A673 (cell line): Measurements from ENCODE around the gene RNF213. TPM values are rescaled to one million over a fixed set of nuclear protein-coding genes. Genes with fewer than 3 reads are reported as not detected.

Experiments used
- BruUV-seq: library from RNA; stranded (reverse); fragments of 400-500 nt; replicated peaks from 2 replicates; lab custom pipeline; 2021; lab: Mats Ljungman, UMichigan
- CTCF ChIA-PET: fragments of 300-600 bp; sonication (Branson Sonifier 250); formaldehyde crosslinking; loops from one replicate; lab custom pipeline; 2022; ENCODE audit warnings: antibody characterized with exemption; lab: Charles Lee
- POLR2A ChIA-PET: fragments of 300-600 bp; sonication (Branson Sonifier 250); formaldehyde crosslinking; loops from one replicate; lab custom pipeline; 2022; ENCODE audit warnings: antibody characterized with exemption; ENCODE audit not compliant: low non-redundant PET; lab: Charles Lee
- DNase-seq: peaks from one replicate; pipeline ENCODE4 v3.0.0-alpha.2; 2015; ENCODE audit warnings: low spot score
- H3K27ac ChIP-seq: fragments of 200-600 bp; sonication (generic); 2 replicates; pipeline ENCODE4 v1.5.1; 2016; ENCODE audit warnings: mixed run types, low read depth, mild to moderate bottlenecking, mixed read lengths, antibody characterized with exemption, low read length; ENCODE audit not compliant: poor library complexity, severe bottlenecking
- H3K27me3 ChIP-seq: fragments of 200-600 bp; sonication (generic); replicated peaks from 2 replicates; pipeline ENCODE4 v1.6.1; 2017; ENCODE audit warnings: mixed run types, low read depth, mild to moderate bottlenecking, mixed read lengths, antibody characterized with exemption, low read length; ENCODE audit not compliant: insufficient read depth, poor library complexity
- H3K36me3 ChIP-seq: fragments of 200-600 bp; sonication (generic); 2 replicates; pipeline ENCODE4 v1.6.1; 2016; ENCODE audit warnings: mixed run types, mild to moderate bottlenecking, mixed read lengths, antibody characterized with exemption, low read length; ENCODE audit not compliant: insufficient read depth, poor library complexity, severe bottlenecking
- H3K4me1 ChIP-seq: fragments of 200-600 bp; sonication (generic); 2 replicates; pipeline ENCODE4 v1.6.1; 2017; ENCODE audit warnings: mixed run types, mild to moderate bottlenecking, mixed read lengths, antibody characterized with exemption, low read length; ENCODE audit not compliant: insufficient read depth, poor library complexity, severe bottlenecking
- H3K4me3 ChIP-seq: fragments of 200-600 bp; sonication (generic); 2 replicates; pipeline ENCODE4 v1.5.1; 2016; ENCODE audit warnings: low read depth, mixed run types, mild to moderate bottlenecking, mixed read lengths, low read length; ENCODE audit not compliant: poor library complexity, severe bottlenecking
- H3K9me3 ChIP-seq: fragments of 200-600 bp; sonication (generic); 2 replicates; pipeline ENCODE4 v1.6.1; 2016; ENCODE audit warnings: mixed run types, low read depth, mild to moderate bottlenecking, mixed read lengths, antibody characterized with exemption, low read length; ENCODE audit not compliant: poor library complexity, severe bottlenecking
- EZH2 ChIP-seq: fragments of 200-600 bp; sonication (generic); IDR thresholded peaks from 2 replicates; pipeline ENCODE4 v1.6.1; 2017; ENCODE audit warnings: borderline replicate concordance, low read depth, mild to moderate bottlenecking, mixed read lengths, antibody characterized with exemption, low read length; ENCODE audit not compliant: poor library complexity, severe bottlenecking
- intact Hi-C: fragments of 100-400 bp; cut with micrococcal nuclease; formaldehyde crosslinking; loops from one replicate; pipeline ENCODE4 v1.10.0; 2022; ENCODE audit not compliant: unreplicated experiment
- total RNA-seq: library from RNA; stranded (reverse); gene quantifications from 2 replicates; pipeline ENCODE4 v1.2.3, GENCODE V29; 2021
- TF ChIP-seq, protein P1 (sequence below): fragments of 300-800, 200-600 bp; sonication (generic); conservative IDR thresholded peaks from 2 replicates; pipeline ENCODE4 v1.5.1; 2017; ENCODE audit warnings: low read depth, mild to moderate bottlenecking, antibody characterized with exemption, low read length, moderate library complexity, mixed read lengths

RNF213 gene
- total RNA-seq, 1 experiment from 2014 or later = 78.0 TPM

DNA sequence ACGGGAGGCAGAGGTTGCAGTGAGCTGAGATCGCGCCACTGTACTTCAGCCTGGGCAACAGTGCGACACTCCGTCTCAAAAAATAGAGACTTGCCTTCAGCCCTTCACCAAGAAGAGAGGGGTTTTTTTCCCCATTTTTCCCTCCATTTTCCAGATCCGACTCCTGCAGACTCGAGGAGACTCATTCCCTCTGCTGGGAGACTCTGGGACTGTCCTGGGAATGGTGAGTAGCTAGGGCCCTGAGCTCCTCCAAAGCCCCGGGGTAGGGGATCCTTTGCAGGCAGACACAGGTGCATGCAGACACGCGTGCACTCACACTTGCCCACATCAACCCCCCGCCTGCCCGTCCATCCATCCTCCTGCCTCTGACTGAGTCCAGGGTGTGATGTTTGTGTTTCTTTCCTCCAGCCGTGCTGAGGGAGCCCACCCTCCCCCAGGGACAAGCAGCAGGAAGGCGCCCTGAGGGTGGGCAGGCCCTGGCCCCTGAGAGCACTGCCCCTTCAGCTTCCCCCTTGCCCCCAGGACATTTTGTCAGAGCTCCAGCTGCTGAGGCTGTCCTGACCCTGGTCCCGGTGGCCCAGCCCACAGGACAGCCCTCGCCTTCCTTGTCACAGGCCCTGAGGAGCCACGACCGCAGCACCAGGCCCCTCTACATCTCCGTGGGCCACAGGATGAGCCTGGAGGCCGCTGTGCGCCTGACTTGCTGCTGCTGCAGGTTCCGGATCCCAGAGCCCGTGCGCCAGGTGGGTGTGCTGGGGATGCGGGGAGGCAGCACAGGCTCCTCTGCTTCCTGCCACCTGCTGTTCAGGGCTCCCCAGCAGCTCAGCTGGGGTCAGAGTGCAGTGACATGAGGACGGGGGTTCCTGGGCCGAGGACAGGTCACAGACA lies 164.5 kb downstream of the RNF213 start:
- BruUV-seq = no TSS peak
- Histone ChIP-seq H3K4me3 (no peak overlapping the region), H3K36me3 (no peaks in the 10 kb centered on the region), H3K27me3 (no peaks in the 10 kb centered on the region), H3K27ac (no peak overlapping the region), H3K9me3 (no peaks in the 10 kb centered on the region), H3K4me1 (no peaks in the 10 kb centered on the region)
- POLR2A ChIA-PET = no interaction called here
- CTCF ChIA-PET = interaction anchor here (0.5 to 1.3 kb wide), 4 partner anchors 29 to 673 kb away, joined by 3 to 10 read pairs (median 4); no protein-coding TSS in a partner anchor
- TF ChIP-seq, protein P1, sequence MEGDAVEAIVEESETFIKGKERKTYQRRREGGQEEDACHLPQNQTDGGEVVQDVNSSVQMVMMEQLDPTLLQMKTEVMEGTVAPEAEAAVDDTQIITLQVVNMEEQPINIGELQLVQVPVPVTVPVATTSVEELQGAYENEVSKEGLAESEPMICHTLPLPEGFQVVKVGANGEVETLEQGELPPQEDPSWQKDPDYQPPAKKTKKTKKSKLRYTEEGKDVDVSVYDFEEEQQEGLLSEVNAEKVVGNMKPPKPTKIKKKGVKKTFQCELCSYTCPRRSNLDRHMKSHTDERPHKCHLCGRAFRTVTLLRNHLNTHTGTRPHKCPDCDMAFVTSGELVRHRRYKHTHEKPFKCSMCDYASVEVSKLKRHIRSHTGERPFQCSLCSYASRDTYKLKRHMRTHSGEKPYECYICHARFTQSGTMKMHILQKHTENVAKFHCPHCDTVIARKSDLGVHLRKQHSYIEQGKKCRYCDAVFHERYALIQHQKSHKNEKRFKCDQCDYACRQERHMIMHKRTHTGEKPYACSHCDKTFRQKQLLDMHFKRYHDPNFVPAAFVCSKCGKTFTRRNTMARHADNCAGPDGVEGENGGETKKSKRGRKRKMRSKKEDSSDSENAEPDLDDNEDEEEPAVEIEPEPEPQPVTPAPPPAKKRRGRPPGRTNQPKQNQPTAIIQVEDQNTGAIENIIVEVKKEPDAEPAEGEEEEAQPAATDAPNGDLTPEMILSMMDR = no peak
- no peak for TF ChIP-seq EZH2
- no peak for DNase-seq
- intact Hi-C loops = loop anchor here (5.0 kb wide), 1 partner anchor 477 kb away; no protein-coding TSS in a partner anchor

DNA sequence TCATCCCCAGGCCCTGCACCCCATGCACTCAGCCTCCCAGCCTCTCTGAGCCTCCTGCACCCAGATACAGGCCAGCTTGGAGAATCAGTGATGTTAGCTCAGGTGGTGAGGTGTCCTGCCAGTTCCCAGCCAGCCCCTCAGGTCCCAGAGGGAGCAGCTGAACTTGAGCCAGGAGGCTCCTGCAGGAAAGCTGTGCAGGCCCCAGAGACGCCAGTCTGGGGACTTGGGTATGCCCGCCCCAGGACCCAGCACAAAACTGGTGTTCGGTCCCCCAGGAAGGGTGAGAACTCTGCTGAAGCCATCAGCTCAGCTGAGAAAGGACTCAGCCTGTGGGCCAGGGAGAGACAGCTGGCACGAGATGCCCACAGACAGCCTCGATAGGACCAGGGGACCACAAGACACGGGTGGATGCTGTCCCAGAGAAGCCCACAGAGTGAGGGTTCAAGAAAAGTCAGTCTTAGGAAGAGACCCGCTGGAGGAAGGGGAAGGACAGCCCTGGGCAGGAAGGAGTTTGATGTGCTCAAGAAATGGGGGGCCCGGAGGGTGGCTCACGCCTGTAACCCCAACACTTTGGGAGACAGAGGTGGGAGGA lies 165.3 kb downstream of the RNF213 start:
- ChIA-PET POLR2A (no interaction called here), CTCF (no interaction called here)
- DNase-seq = no peak
- no TSS peak for BruUV-seq
- Histone ChIP-seq H3K36me3 (no peaks in the 10 kb centered on the region), H3K4me1 (no peaks in the 10 kb centered on the region), H3K27ac (no peak overlapping the region), H3K9me3 (no peaks in the 10 kb centered on the region), H3K4me3 (no peak overlapping the region), H3K27me3 (no peaks in the 10 kb centered on the region)
- TF ChIP-seq, protein P1 = no peak
- TF ChIP-seq EZH2 = no peak
- intact Hi-C loops = loop anchor here (5.0 kb wide), 1 partner anchor 476 kb away; no protein-coding TSS in a partner anchor

DNA sequence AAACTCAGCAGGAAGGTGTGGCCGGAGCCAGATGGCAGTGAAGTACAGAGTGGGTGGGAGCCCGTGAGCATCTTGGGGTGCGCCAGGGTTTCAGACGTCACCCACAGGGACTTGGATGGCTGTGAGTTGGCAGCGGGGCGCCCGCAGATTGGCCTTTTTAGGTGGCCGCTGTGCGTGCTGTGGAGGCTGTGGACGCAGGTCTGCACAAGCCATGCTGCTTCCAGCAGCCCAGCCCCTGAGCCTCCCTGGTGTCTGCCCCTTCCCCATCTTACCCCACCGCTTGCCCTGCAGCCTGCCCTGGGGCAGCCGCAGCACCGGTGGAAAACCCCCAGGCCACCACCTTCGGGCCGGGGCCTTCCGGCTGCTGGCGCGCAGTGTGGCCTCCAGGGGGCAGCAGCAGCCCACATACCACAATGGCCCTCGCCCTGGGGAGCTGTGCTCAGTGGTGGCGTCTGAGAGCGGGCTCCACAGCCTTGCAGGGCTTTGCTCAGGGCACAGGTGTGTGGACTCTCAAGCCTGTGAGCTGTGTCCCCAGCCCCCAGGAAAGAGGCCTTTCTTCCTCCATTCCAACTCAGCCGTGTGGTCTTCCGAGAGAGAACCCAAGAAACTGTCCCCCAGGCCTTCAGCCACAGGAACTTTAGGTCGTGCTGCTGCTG lies 166.1 kb downstream of the RNF213 start:
- H3K27ac ChIP-seq = no peak overlapping the region
- no peaks in the 10 kb centered on the region for H3K27me3 ChIP-seq
- CTCF ChIA-PET = interaction anchor here (0.5 to 1.0 kb wide), 13 partner anchors 11 to 993 kb away, joined by 3 to 10 read pairs (median 4); no protein-coding TSS in a partner anchor
- H3K4me1 ChIP-seq = no peaks in the 10 kb centered on the region
- no peaks in the 10 kb centered on the region for H3K9me3 ChIP-seq
- no peak overlapping the region for H3K4me3 ChIP-seq
- intact Hi-C loops = loop anchor here (1.0 to 5.0 kb wide), 3 partner anchors 149 to 555 kb away; no protein-coding TSS in a partner anchor
- TF ChIP-seq, protein P1 = peak; percentile 96
- TF ChIP-seq EZH2 = no peak
- POLR2A ChIA-PET = no interaction called here
- peak; percentile 79 for DNase-seq
- H3K36me3 ChIP-seq = no peaks in the 10 kb centered on the region
- BruUV-seq = no TSS peak
